ENCODE measurements around the gene CIAO3.

Gene CIAO3

GRCh38 chr16:725463-726187, 15.2 kb downstream of the CIAO3 start:
- no peak for TF ChIP-seq ZFX (IDR thresholded peaks at IDR 0.05; ENCODE audit: borderline replicate concordance)
- TF ChIP-seq, protein P1, sequence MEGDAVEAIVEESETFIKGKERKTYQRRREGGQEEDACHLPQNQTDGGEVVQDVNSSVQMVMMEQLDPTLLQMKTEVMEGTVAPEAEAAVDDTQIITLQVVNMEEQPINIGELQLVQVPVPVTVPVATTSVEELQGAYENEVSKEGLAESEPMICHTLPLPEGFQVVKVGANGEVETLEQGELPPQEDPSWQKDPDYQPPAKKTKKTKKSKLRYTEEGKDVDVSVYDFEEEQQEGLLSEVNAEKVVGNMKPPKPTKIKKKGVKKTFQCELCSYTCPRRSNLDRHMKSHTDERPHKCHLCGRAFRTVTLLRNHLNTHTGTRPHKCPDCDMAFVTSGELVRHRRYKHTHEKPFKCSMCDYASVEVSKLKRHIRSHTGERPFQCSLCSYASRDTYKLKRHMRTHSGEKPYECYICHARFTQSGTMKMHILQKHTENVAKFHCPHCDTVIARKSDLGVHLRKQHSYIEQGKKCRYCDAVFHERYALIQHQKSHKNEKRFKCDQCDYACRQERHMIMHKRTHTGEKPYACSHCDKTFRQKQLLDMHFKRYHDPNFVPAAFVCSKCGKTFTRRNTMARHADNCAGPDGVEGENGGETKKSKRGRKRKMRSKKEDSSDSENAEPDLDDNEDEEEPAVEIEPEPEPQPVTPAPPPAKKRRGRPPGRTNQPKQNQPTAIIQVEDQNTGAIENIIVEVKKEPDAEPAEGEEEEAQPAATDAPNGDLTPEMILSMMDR (IDR thresholded peaks at IDR 0.05), result no peak
- H3K27ac ChIP-seq, result peak overlapping the region; percentile 99

GRCh38 chr16:725041-725376, 15.8 kb downstream of the CIAO3 start:
- TF ChIP-seq, protein P1 (IDR thresholded peaks at IDR 0.05), result no peak
- TF ChIP-seq ZFX (IDR thresholded peaks at IDR 0.05; ENCODE audit: borderline replicate concordance), result no peak
- peak overlapping the region; percentile 99 for H3K27ac ChIP-seq

DNA sequence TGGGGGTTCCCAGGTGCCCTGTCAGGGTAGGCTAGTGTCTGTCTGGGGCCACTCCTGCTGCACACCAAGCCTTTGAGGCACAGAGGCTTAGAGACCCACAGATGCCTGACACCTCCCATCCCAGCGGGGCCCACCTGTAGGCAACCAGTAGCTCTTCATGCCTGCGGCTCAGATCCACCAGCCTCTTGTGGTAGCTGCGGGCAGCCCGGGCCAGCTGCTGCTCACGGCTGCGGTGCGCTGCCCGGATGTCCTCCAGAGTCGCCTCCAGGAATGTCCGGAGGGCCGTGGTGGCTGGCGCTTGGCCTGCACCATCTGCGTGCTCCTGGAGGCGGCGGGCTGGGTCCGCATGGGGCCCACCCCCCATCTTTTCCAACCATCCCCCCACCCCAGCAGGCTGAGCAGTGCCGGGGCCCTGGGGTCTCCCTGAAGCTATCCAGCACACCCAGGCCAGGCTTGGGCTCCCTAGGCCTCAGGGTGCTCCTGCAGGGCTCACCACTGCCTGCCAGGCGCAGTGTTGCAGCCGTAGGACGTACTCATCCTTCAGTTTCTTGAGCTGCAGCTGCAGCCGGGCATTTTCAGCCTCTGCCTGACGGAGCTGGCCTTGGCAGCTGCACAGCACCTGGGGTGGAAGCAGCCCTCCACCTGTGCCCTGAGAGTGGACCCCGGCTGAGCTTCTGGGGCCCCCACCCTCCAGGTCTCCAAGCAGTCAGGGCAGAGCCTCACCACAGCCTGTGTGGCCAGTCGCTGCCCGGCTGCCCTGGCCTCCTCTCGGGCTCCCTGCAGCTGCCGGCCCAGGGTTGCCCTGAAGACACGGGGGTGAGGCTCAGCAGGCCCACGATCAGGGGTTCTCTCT, 16.4 kb downstream of the CIAO3 start:
- no peak for TF ChIP-seq ZFX (IDR thresholded peaks at IDR 0.05; ENCODE audit: borderline replicate concordance)
- TF ChIP-seq, protein P1 (IDR thresholded peaks at IDR 0.05), result no peak
- peak overlapping the region; percentile 99 for H3K27ac ChIP-seq

- peak overlapping the region; percentile 99 for H3K27ac ChIP-seq
- TF ChIP-seq, protein P1 (IDR thresholded peaks at IDR 0.05), result no peak
- TF ChIP-seq ZFX (IDR thresholded peaks at IDR 0.05; ENCODE audit: borderline replicate concordance), result no peak
These were observed 17.1 kb downstream of the CIAO3 start for GRCh38 chr16:723695-724094.

GRCh38 chr16:722835-723633, 17.8 kb downstream of the CIAO3 start:
- TF ChIP-seq, protein P1 (IDR thresholded peaks at IDR 0.05), result no peak
- TF ChIP-seq ZFX (IDR thresholded peaks at IDR 0.05; ENCODE audit: borderline replicate concordance), result no peak
- H3K27ac ChIP-seq, result peak overlapping the region; percentile 99; the same call in 1 of the 2 replicates

DNA sequence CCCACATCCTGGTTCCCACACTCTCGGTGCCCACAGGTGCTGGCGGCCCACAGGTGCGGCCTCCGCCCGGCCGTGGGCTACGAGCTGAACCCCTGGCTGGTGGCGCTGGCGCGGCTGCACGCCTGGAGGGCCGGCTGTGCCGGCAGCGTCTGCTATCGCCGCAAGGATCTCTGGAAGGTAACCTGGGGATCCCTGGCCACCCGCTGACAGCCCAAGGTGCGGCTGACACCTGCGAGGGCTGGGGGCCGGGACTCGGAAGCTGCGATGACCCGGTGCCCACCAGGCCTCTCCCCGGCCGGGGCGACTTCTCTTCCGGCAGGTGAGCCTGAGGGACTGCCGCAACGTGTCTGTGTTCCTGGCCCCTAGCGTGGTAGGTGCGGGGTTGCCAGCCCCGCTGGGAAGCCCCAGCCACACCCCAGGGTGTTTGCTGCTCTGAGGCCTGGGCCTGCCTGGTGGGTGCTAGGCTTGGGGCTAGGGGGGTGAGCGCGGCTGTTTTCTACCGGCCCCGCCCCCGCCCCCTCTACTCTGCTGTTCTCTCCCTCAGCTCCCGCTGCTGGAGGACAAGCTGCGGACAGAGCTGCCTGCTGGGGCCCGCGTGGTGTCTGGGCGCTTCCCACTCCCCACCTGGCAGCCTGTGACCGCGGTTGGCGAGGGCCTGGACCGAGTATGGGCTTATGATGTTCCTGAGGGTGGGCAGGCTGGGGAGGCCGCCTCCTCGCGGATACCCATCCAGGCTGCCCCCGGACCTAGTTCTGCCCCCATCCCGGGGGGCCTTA, 18.8 kb downstream of the CIAO3 start:
- H3K27ac ChIP-seq, result peak overlapping the region; percentile 99
- TF ChIP-seq ZFX (IDR thresholded peaks at IDR 0.05; ENCODE audit: borderline replicate concordance), result no peak
- TF ChIP-seq, protein P1 (IDR thresholded peaks at IDR 0.05), result no peak

All from 22Rv1 (cell line).